ENCODE data around the gene CATSPERZ.

The CATSPERZ gene

DNA sequence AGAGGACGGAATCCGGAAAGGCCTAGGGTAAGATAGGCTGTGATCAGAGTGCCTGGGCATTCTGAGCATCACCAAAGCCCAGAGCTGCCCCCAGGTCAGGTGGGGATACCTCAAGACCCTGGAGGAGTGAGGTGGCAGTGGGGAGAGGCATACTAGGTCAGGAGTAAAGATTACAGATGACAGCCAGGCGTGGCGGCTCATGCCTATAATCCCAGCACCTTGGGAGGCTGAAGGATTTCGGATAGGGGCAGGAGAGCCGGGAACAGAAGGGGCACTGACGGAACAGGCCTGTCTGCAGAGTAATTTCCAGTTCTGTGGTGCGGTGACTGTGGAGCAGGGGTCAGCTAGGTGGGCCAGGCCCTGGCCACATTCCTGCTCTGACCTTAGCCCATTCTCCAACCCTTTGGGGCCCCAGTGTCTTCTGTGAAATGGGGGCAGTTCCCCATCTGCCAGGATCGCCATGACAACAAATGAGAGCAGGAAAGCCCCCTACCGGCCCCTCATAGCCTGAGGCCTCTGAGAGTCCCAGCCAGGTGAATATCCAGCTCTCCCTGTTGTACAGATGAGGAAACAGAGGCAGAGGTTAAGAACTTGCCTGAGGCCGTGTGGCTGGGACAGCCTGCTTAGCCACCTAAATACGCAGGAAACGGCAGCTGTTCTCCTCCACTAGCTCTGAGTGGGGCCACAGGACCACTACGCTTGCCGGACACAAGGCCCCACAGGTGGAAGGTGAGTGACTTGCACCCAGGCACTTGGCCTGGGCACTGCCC lies 24.9 kb upstream of the CATSPERZ start:
- Histone ChIP-seq H3K9me3 (ENCODE audit: control insufficient read depth, low read length) (no peaks in the 10 kb centered on the region), H3K27me3 (ENCODE audit: control insufficient read depth, insufficient read depth, low read length, poor library complexity, severe bottlenecking) (no peaks in the 10 kb centered on the region), H3K4me3 (ENCODE audit: insufficient read depth, low read depth, low read length) (no peak overlapping the region), H3K36me3 (ENCODE audit: control insufficient read depth, insufficient read depth, low read length) (peaks cover 6% of the 10 kb centered on the region), H3K4me1 (ENCODE audit: control insufficient read depth, insufficient read depth, low read length) (peaks cover 3% of the 10 kb centered on the region), H3K27ac (ENCODE audit: insufficient read depth, low read depth, low read length, poor library complexity, severe bottlenecking) (no peak overlapping the region)
- WGBS, 2 experiments, result 91% methylated on average over 15 of the region's 15 CpGs

DNA sequence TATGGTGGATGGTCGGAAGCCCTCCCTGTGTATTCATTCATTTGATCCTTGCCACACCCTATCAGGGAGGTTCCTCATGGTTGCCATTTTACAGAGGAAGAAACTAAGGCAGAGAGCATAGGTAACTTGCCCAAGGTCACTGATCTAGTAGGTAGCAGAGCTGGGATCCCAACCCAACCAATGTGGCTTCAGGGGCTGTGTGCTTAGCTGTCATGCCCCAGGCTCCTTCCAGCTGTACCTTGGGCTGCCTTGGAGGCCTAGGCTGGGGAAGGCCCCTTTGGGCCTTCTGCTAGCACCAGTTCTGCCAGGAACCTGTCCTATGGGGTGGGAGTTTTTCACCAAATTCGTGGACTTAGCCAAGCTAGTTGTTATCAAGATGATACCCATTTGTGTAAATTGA lies 24.3 kb upstream of the CATSPERZ start:
- Histone ChIP-seq H3K36me3 (ENCODE audit: control insufficient read depth, insufficient read depth, low read length) (peaks cover 6% of the 10 kb centered on the region), H3K27ac (ENCODE audit: insufficient read depth, low read depth, low read length, poor library complexity, severe bottlenecking) (no peak overlapping the region), H3K4me1 (ENCODE audit: control insufficient read depth, insufficient read depth, low read length) (peaks cover 3% of the 10 kb centered on the region), H3K4me3 (ENCODE audit: insufficient read depth, low read depth, low read length) (no peak overlapping the region), H3K9me3 (ENCODE audit: control insufficient read depth, low read length) (no peaks in the 10 kb centered on the region), H3K27me3 (ENCODE audit: control insufficient read depth, insufficient read depth, low read length, poor library complexity, severe bottlenecking) (no peaks in the 10 kb centered on the region)
- 89 to 97% methylated on average over 1 of the region's 2 CpGs for WGBS, 2 experiments

GRCh38 chr11:64276653-64277431 lies 23.3 kb upstream of the CATSPERZ start:
- no peaks in the 10 kb centered on the region for H3K9me3 ChIP-seq (ENCODE audit: control insufficient read depth, low read length)
- no peak overlapping the region for H3K27ac ChIP-seq (ENCODE audit: insufficient read depth, low read depth, low read length, poor library complexity, severe bottlenecking)
- H3K36me3 ChIP-seq (ENCODE audit: control insufficient read depth, insufficient read depth, low read length), result peaks cover 6% of the 10 kb centered on the region
- WGBS, 2 experiments, result 95 to 96% methylated on average over 17 of the region's 17 CpGs
- H3K4me1 ChIP-seq (ENCODE audit: control insufficient read depth, insufficient read depth, low read length), result peaks cover 3% of the 10 kb centered on the region
- no peak overlapping the region for H3K4me3 ChIP-seq (ENCODE audit: insufficient read depth, low read depth, low read length)
- H3K27me3 ChIP-seq (ENCODE audit: control insufficient read depth, insufficient read depth, low read length, poor library complexity, severe bottlenecking), result no peaks in the 10 kb centered on the region

DNA sequence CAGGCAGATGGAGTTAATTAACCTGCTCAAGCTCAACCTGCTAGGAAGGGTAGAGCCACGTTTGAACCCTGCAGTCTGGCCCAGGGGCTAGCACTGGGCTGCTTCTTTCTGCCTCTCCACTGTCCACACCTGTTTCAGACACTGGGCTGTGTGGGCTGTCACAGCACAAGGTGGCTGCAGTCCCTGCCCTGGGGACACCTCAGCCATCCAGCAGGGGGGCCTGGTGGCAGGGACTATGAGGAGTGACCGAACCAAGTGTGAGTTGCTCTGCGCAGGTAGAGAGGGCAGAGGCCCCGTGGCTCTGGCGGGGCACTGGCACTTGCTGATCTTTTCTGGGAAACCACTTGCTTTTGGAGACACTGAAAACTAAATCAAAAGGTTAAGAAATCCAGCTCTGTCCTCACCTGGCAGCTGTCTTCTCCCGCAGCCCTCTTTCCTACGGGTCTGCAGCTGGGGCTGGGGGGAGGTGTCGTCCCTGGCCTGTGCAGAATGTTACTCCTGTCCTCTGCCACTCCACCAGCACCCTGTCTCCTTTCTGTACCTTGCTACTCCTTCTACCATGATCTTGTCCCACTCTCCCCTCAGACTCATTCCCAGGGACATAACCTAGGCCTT lies 21.5 kb upstream of the CATSPERZ start:
- Histone ChIP-seq H3K9me3 (ENCODE audit: control insufficient read depth, low read length) (no peaks in the 10 kb centered on the region), H3K27ac (ENCODE audit: insufficient read depth, low read depth, low read length, poor library complexity, severe bottlenecking) (no peak overlapping the region), H3K36me3 (ENCODE audit: control insufficient read depth, insufficient read depth, low read length) (peaks cover 6% of the 10 kb centered on the region), H3K4me1 (ENCODE audit: control insufficient read depth, insufficient read depth, low read length) (peaks cover 3% of the 10 kb centered on the region), H3K4me3 (ENCODE audit: insufficient read depth, low read depth, low read length) (no peak overlapping the region), H3K27me3 (ENCODE audit: control insufficient read depth, insufficient read depth, low read length, poor library complexity, severe bottlenecking) (no peaks in the 10 kb centered on the region)
- WGBS, 2 experiments, result 84 to 86% methylated on average over 8 of the region's 8 CpGs

DNA sequence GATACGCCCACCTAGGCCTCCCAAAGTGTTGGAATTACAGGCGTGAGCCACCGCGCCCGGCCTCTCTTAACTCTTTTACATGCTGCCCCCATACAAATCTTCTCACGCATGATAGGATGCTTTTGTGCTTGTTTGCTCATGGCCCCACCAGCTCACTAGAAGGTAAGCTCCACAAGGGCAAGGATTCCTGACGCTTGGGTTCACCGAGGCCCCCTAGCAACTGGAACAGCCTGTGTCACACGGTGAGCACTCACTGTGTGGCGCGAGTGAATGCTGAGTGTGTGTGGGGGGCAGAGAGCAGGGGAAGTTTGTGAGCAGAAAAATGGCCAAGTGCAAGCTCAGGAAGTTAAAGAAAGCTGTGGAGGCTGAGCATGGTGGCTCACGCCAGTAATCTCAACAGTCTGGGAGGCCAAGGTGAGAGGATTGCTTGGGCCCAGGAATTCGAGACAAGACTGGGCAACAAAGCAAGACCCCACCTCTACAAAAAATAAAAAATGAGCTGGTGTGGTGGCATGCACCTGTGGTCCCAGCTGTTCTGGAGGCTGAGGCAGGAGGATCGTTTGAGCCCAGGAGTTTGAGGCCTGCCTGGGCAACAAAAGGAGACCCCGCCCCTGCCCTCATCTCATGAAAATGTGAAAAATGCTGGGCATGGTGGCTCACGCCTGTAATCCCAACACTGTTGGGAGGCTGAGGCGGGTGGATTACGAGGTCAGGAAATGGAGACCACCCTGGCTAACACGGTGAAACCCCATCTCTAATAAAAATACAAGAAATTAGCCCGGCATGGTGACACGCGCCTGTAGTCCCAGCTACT lies 18.0 kb upstream of the CATSPERZ start:
- Histone ChIP-seq H3K4me3 (ENCODE audit: insufficient read depth, low read depth, low read length) (no peak overlapping the region), H3K9me3 (ENCODE audit: control insufficient read depth, low read length) (no peaks in the 10 kb centered on the region), H3K27ac (ENCODE audit: insufficient read depth, low read depth, low read length, poor library complexity, severe bottlenecking) (no peak overlapping the region), H3K4me1 (ENCODE audit: control insufficient read depth, insufficient read depth, low read length) (peaks cover 4% of the 10 kb centered on the region), H3K36me3 (ENCODE audit: control insufficient read depth, insufficient read depth, low read length) (no peaks in the 10 kb centered on the region), H3K27me3 (ENCODE audit: control insufficient read depth, insufficient read depth, low read length, poor library complexity, severe bottlenecking) (no peaks in the 10 kb centered on the region)
- 95% methylated on average over 22 of the region's 22 CpGs for WGBS, 2 experiments

DNA sequence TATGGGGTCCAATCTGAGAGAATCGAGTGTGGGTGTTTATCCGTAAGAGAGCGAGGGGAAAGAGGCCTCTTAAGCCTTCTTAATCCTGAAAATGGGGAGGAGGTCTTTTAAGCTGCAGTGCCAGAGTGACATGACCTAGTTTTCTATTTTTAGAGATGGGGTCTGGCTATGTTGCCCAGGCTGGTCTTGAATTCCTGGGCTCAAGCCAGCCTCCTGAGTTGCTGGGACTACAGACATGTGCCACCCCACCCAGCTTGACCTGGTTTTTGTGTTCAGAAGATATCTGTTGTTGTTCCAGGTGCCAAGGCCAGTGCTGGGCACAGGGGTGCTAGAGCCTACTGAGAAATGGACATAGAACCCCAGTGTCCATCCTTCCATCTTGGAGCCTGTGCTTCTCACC lies 17.1 kb upstream of the CATSPERZ start:
- 85 to 90% methylated on average over 3 of the region's 3 CpGs for WGBS, 2 experiments
- no peaks in the 10 kb centered on the region for H3K27me3 ChIP-seq (ENCODE audit: control insufficient read depth, insufficient read depth, low read length, poor library complexity, severe bottlenecking)
- no peak overlapping the region for H3K27ac ChIP-seq (ENCODE audit: insufficient read depth, low read depth, low read length, poor library complexity, severe bottlenecking)
- peaks cover 4% of the 10 kb centered on the region for H3K4me1 ChIP-seq (ENCODE audit: control insufficient read depth, insufficient read depth, low read length)
- no peak overlapping the region for H3K4me3 ChIP-seq (ENCODE audit: insufficient read depth, low read depth, low read length)
- no peaks in the 10 kb centered on the region for H3K9me3 ChIP-seq (ENCODE audit: control insufficient read depth, low read length)
- no peaks in the 10 kb centered on the region for H3K36me3 ChIP-seq (ENCODE audit: control insufficient read depth, insufficient read depth, low read length)

GRCh38 chr11:64284048-64284961 lies 15.9 kb upstream of the CATSPERZ start, which contains the start of gene BAD:
TSS of gene BAD (minus strand) at chr11:64284665. CDS start at chr11:64284368, 297 bp downstream.
- peak within 1 kb of the TSS; percentile 86 for H3K4me3 ChIP-seq (ENCODE audit: insufficient read depth, low read depth, low read length)
- H3K4me1 ChIP-seq (ENCODE audit: control insufficient read depth, insufficient read depth, low read length), result peaks cover 4% of the 10 kb centered on the region
- peak within 1 kb of the TSS; percentile 80 for H3K27ac ChIP-seq (ENCODE audit: insufficient read depth, low read depth, low read length, poor library complexity, severe bottlenecking)
- peaks cover 4% of the 10 kb centered on the region for H3K27me3 ChIP-seq (ENCODE audit: control insufficient read depth, insufficient read depth, low read length, poor library complexity, severe bottlenecking)
- no peaks in the 10 kb centered on the region for H3K9me3 ChIP-seq (ENCODE audit: control insufficient read depth, low read length)
- 11 to 12% methylated on average over 44 of the region's 44 CpGs for WGBS, 2 experiments
- no peaks in the 10 kb centered on the region for H3K36me3 ChIP-seq (ENCODE audit: control insufficient read depth, insufficient read depth, low read length)

DNA sequence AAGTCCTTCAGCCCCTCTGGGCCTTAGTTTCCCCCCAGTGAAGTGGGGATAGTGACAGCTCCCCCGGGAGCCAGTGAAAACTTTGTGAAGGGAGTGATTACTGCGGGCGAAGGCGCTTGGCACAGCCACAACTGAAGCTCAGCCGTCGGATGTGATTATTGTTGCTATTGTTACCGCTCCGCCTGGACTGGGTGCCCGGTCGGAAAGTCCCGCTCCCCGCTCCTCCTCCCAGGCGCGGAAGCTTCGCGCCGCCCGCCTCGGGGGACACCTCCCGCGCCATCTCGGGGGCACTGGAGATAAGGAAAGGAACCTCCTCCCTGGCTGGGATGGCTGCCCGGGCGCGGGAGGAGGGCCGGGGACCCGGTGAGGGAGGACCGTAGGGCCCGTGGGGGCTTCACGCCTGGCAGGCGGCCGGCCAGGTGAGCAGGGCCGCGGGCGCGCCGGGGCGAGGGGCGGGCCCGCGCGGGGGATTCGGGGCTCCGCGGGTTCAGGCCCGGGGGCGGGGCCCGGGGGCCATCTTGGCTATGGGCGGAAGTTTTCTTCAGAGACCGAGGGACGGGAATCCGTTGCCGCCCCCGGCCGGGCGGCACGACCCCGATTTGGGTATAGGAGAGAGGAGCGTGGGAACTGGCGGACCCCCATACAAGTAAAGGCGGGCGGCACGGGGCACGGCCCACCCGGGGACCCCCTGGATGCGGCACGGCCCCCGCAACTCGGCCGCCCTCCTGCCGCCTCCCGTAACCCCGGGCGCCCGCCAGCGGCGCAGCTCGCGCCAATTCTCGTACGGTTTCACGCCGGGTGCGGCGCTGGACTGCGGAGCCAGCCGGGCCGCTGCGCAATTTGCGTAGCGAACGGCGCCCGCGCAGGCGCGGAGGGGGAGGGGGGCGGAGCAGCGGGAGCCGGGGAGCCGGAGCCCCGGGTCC lies 14.9 kb upstream of the CATSPERZ start, which contains the start of gene GPR137:
Gene GPR137 (plus strand): TSS at position 887 of the 923 bp plus-strand sequence. CDS start 677 bp downstream, outside the sequence.
- H3K9me3 ChIP-seq (ENCODE audit: control insufficient read depth, low read length), result no peaks in the 10 kb centered on the region
- H3K4me1 ChIP-seq (ENCODE audit: control insufficient read depth, insufficient read depth, low read length), result peaks cover 4% of the 10 kb centered on the region
- peaks cover 13% of the 10 kb centered on the region for H3K27me3 ChIP-seq (ENCODE audit: control insufficient read depth, insufficient read depth, low read length, poor library complexity, severe bottlenecking)
- peak within 1 kb of the TSS; percentile 86 for H3K4me3 ChIP-seq (ENCODE audit: insufficient read depth, low read depth, low read length)
- peak within 1 kb of the TSS; percentile 80 for H3K27ac ChIP-seq (ENCODE audit: insufficient read depth, low read depth, low read length, poor library complexity, severe bottlenecking)
- H3K36me3 ChIP-seq (ENCODE audit: control insufficient read depth, insufficient read depth, low read length), result no peaks in the 10 kb centered on the region
- WGBS, 2 experiments, result 0 to 1% methylated on average over 102 of the region's 102 CpGs
